Measurements from ENCODE around the gene STOML3. TPM values are rescaled to one million over a fixed set of nuclear protein-coding genes. Genes with fewer than 3 reads are reported as not detected.

Gene STOML3
- total and polyA plus RNA-seq, 2 of the 4 experiments (the other 2 are of a cell fraction), result not detected

- no peak overlapping the region for H3K4ac ChIP-seq (ENCODE audit: low read depth, low read length)
- in situ Hi-C loops (cut with MboI; ENCODE audit: low sequenced_read_pairs) (no loop called here), dilution Hi-C loops (cut with HindIII; ENCODE audit: low sequenced_read_pairs, unreplicated experiment) (no loop called here), intact Hi-C loops (cut with micrococcal nuclease) (no loop called here)
- H3K79me1 ChIP-seq (ENCODE audit: low read depth in 1 of 2, low read length in 2 of 2), result no peaks in the 10 kb centered on the region
- no peak overlapping the region for H2BK120ac ChIP-seq (ENCODE audit: low read depth, low read length)
- H3K18ac ChIP-seq (ENCODE audit: low read depth, low read length), result no peak overlapping the region
- H2BK15ac ChIP-seq (ENCODE audit: low read depth, low read length), result no peak overlapping the region
- no peak overlapping the region for H4K91ac ChIP-seq (ENCODE audit: insufficient read depth, low read depth, low read length)
- no peak overlapping the region for H2AK9ac ChIP-seq (replicated peaks; ENCODE audit: low read depth, low read length, poor library complexity)
- no peak overlapping the region for H2BK20ac ChIP-seq (ENCODE audit: low read depth, low read length)
- no CpG with 5 or more reads among the region's 2 CpGs for WGBS, 2 experiments (ENCODE audit: extremely low coverage in 2 of 2, insufficient read length in 1 of 2)
- no peaks in the 10 kb centered on the region for H3K4me1 ChIP-seq (ENCODE audit: control insufficient read depth, insufficient read depth, low read length)
- no peak overlapping the region for H3K4me3 ChIP-seq (ENCODE audit: insufficient read depth, low read depth, low read length)
- no peak for TF ChIP-seq RFX5 (IDR thresholded peaks at IDR 0.05; ENCODE audit: low read depth, low read length)
- no peak for TF ChIP-seq MAZ (IDR thresholded peaks at IDR 0.05; ENCODE audit: borderline replicate concordance, low read depth, low read length)
- TF ChIP-seq RCOR1 (IDR thresholded peaks at IDR 0.05; ENCODE audit: insufficient replicate concordance, low read length), result no peak
- H4K20me1 ChIP-seq (ENCODE audit: insufficient read depth, low read length), result no peaks in the 10 kb centered on the region
- no peak overlapping the region for H3K23ac ChIP-seq (ENCODE audit: low read depth, low read length)
- no peak overlapping the region for H2BK5ac ChIP-seq (ENCODE audit: low read depth, low read length, poor library complexity, severe bottlenecking)
- H2AFZ ChIP-seq (replicated peaks; ENCODE audit: low read length, poor library complexity), result no peak overlapping the region
- CTCF ChIA-PET, result no interaction called here
- POLR2A ChIA-PET (ENCODE audit: unreplicated experiment), result no interaction called here
- no peak for ATAC-seq (ENCODE audit: low read depth)
- H3K4me2 ChIP-seq (ENCODE audit: low read depth, low read length), result no peak overlapping the region
- H3K9ac ChIP-seq (ENCODE audit: low read depth, low read length), result no peak overlapping the region
- H3K9me3 ChIP-seq (ENCODE audit: control insufficient read depth, insufficient read depth, low read length), result no peaks in the 10 kb centered on the region
- no peak overlapping the region for H4K5ac ChIP-seq (ENCODE audit: low read depth, low read length)
- no TSS peak for BruUV-seq (replicated peaks)
- H3K14ac ChIP-seq (replicated peaks; ENCODE audit: low read depth, low read length), result no peak overlapping the region
- no peak overlapping the region for H2AK5ac ChIP-seq (ENCODE audit: low read depth, low read length)
- H4K8ac ChIP-seq (ENCODE audit: low read depth in 2 of 2, low read length in 2 of 2), result no peak overlapping the region
- H3K56ac ChIP-seq (ENCODE audit: extremely low read depth, insufficient read depth, low read length), result no peak overlapping the region
- no peaks in the 10 kb centered on the region for H3K9me1 ChIP-seq (ENCODE audit: insufficient read depth, low read length)
- H3K36me3 ChIP-seq (ENCODE audit: control insufficient read depth, insufficient read depth, low read length), result no peaks in the 10 kb centered on the region
- no peaks in the 10 kb centered on the region for H3K27me3 ChIP-seq (ENCODE audit: control insufficient read depth, insufficient read depth, low read length)
- DNase-seq, result no peak
- H3K27ac ChIP-seq (ENCODE audit: insufficient read depth, low read length), result no peak overlapping the region
Observed at GRCh38 chr13:38967446-38967845, 23.2 kb downstream of the STOML3 start.

Data from IMR-90 (cell line).